Hematopoietic multipotent progenitor cell treated with erythropoietin and hydrocortisone succinate and interleukin-3 and kit ligand, for 15 days (in vitro differentiated cells): Measurements from ENCODE around the gene ZNF22.

ENCODE experiments used
- DNase-seq: peaks from one replicate; pipeline ENCODE4 v3.0.0-alpha.2; 2015; ENCODE audit warnings: low spot score

Gene ZNF22

GRCh38 chr10:44977287-44978212 is 23.2 kb upstream of the ZNF22 start:
- no peak for DNase-seq

GRCh38 chr10:44978213-44978569 is 22.5 kb upstream of the ZNF22 start:
- DNase-seq = no peak

- no peak for DNase-seq
Observed at GRCh38 chr10:44978570-44979280, 22.0 kb upstream of the ZNF22 start, which contains the start of gene DEPP1. Gene DEPP1, minus strand, starts transcription at chr10:44978809. Its CDS starts 779 bp downstream, at chr10:44978030.

DNA sequence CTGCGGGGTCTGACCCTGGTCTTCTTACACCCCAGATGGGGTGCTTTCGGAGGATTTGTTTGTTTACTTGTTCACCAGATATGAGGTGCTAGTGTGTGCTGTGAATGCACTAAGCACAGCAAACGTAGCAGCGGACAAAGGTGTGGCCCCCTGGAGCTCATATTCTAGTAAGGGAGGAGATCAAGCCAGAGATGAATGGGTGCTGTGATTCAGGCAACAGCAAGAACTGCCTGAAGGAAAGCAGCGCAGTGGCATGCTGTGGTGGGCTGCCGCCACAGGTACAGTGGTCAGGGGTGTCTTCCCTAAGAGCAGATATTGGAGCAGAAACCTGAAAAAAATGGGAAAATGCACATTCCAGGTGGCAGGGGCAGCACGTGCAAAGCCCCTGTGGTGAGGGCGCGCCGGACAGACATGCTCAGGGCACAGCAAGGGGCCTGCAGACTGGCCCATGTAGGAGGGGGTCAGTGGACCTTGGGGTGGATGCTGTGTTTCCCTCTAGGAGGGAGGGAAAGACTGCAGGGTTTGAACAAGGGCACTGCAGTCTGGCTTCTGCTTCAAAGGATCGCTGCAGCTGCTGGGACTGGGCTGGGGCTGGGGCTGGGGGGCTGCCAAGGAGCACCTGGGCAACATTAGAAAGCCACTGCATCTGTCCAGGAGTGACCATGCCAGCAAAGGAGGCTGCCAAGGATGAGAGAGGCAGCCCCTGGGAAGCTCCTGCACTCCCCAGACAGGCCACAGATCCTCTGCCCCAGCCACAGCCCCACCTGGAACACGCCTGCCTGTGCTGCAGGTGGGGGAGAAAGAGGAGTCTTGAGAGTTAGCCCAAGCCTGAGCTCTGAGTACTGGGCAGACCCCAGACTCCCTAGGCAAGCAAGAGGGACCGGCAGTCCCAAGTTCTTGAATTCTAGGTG is 21.2 kb upstream of the ZNF22 start:
- no peak for DNase-seq

DNA sequence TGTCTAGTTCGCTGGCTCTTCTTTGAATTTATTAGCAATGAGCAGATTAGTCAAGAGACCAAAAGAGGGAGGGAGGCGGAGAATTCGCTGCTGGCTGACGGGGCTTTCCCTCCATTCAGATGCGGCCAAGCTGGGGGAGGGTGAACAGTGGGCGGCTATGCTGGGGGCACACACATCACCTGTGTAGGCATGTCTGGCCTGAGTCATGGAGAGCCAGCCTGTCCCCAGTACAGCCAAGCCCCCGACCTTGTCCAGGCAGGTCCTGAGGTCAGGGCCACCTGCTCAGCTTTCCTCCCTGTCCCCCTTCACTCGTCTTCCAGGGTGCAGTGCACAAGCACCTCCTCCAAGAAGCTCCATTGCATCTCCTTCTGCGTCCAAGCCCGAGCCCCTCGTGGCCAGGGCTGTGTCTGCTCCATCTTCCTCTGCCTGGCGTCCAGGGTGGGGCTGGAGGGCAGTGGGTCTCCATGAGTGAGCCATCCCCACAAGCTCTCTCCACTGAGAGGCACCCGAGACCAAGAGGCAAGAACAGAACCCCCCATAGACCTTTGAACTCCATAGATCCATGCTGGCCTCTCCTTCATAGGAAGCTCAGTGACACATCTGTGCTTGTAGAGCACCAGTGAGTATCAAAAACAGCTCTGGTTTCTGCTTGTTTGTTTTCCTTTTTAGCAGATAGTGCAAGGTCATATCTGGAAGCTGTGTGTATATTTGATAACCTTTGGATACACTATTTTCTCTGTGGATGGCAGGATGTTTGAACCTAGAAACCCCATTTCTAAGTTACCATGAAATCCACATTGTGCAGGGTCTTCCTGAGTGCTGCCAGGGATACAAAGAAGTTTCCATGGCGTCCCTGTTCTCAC is 20.2 kb upstream of the ZNF22 start:
- DNase-seq = no peak

- DNase-seq = no peak
Observed at GRCh38 chr10:44981172-44982113, 19.3 kb upstream of the ZNF22 start.

DNA sequence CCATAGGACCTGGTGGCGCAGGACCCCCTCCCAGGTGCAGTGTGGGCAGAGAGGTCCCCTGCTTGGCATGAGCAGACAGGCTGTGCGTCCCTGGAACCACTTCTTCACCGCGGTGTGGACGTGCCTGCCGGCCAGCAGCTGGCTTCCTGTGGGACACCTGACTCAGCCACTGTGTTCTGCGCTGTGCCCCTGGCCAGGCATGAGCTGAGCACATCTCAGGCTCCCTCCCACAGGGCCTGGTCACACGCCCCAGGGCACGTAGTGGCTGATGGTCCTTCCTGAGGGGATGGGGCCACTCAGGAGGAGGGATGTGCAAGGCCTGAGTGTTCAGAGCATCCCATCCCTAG is 18.6 kb upstream of the ZNF22 start:
- no peak for DNase-seq

DNA sequence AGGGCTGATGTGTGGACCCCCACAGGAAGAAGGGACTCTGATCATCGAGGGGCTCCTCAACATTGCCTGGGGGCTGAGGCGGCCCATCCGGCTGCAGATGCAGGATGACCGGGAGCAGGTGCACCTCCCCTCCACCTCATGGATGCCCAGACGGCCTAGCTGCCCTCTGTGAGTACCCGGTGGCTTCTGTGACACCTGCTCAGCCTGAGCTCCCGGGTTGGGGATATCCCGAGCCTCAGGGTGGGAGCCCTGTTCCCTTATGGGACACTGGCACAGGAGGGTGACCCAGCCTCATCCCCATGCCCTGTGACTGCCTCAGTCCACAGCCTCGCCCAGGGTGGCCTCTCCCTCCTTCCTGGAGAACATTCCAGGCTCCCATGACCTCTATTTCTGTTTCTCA is 18.2 kb upstream of the ZNF22 start:
- DNase-seq = no peak

DNA sequence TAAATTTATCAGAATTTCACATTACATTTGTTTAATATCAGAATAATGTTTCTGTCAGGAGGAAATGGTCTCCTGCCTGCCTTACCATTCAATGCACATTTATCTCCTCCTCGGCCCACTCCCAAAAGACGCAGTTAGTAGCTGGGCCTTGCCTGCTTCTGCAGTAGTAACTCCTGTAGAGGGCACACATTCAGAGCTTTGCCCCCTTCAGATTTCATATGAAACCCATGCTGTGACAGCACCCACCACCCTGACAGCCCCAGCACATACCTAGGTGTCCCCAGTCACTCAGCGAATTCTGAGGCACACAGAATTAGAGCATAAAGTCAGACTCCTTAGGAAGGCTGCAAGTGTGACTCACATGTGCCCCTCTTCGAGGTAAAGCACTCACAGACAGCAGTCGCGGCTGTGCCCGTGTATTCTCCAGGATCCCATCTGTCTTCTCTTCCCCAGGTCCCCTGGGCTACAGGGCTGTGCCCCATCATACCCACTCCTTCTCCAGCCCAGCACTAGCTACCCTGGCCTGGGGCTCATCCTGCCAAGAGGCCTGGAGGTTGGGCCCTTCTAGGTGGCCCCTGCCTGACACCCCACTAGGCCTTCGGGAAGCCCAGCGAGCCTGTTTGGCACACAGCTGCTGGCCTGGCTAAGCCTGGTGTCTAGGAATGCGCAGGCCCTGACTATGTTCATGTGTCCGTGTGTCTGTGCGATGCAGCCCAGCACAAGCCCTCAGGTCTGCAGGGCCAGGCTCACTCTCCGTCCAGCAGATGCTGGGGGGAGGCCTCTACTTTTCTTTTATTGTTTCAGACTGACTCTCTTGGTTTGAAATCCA is 17.4 kb upstream of the ZNF22 start:
- no peak for DNase-seq

DNA sequence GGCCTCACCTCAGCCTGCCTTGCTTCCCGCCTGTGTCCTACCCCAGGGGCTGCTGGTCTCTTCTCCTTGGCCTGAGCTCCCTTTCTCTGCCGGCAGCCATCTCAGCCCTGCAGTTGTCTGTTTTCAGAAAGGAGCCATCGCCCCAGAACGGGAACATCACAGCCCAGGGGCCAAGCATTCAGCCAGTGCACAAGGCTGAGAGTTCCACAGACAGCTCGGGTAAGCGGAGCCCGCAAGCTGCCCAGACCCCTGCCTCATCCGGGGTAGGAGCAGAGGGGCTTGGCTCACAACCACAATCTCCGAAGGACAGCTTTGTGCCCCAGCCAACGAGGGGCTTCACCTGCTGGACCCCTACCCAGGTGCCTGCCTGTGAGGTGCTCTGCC is 16.8 kb upstream of the ZNF22 start:
- DNase-seq = no peak

- DNase-seq = no peak
Observed at GRCh38 chr10:44984671-44985101, 16.0 kb upstream of the ZNF22 start.

GRCh38 chr10:44985175-44985681 is 15.5 kb upstream of the ZNF22 start:
- DNase-seq = no peak

GRCh38 chr10:44986179-44986578 is 14.5 kb upstream of the ZNF22 start:
- DNase-seq = no peak

- no peak for DNase-seq
Observed at GRCh38 chr10:44986670-44987069, 14.1 kb upstream of the ZNF22 start.

- DNase-seq = no peak
Observed at GRCh38 chr10:44988957-44989585, 11.7 kb upstream of the ZNF22 start.

GRCh38 chr10:44989597-44990301 is 11.0 kb upstream of the ZNF22 start:
- no peak for DNase-seq

GRCh38 chr10:44990302-44990655 is 10.4 kb upstream of the ZNF22 start:
- no peak for DNase-seq

GRCh38 chr10:44990965-44991364 is 9.8 kb upstream of the ZNF22 start:
- DNase-seq = no peak
